HG02798 (cell line): ENCODE results near the gene DCDC2.
"Not testable (repeated sequence)": the region's sequence is repeated elsewhere in the genome, so short reads cannot be mapped to it uniquely, and the experiment has no call there.

ENCODE experiments used
- ATAC-seq: cut with Tn5 transposase; IDR thresholded peaks from one replicate; pipeline ENCODE4 v1.9.1; 2021; ENCODE audit warnings: mild to moderate bottlenecking; ENCODE audit not compliant: unreplicated experiment, poor library complexity

Gene DCDC2

DNA sequence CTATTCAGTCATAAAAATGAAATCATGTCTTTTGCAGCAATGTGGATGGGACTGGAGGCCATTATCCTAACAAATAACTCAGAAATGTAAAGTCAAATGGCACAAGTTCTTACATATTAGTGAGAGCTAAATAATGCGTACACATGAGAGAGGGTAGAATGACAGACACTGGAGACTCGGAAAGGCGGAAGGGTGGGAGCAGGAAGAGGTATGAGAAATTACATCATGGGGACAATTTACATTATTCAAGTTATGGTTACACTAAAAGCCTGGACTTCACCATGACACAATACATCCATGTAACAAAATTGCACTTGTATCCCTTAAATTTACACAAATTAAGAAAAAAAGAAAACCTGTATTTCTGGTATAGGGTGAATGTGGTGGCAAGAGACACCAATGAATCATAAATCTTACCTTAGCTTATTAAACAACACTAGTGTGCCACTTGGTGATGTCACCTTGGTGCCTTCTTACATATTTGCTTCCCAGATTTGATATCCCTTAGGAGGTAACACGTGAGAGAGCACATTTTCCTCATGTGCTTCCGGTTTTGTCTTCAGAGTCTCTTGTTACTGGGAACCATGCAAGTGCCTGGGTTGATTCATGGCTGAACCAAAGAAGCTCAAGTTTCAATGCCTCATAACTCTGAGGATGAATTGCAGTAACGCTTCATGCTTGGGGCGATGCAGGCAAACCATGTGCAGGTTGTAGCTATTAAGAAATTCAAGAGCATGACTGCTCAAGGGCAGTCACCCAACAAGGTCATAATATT is 84.6 kb downstream of the DCDC2 start:
- ATAC-seq, result no peak

DNA sequence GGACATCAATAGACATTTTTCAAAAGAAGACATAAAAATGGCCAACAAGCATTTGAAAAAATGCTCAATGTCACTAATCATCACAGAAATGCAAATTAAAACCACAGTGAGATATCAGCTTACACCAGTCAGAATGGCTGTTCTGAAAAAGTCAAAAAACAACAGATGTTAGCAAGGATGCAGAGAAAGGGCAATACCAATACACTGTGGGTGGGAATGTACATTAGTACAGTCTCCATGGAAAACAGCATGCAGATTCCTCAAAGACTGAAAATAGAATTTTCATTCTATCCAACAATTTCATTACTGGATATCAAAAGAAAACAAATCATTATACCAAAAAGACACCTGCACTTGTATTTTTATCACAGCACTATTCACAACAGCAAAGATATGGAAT is 85.3 kb downstream of the DCDC2 start:
- no peak for ATAC-seq

DNA sequence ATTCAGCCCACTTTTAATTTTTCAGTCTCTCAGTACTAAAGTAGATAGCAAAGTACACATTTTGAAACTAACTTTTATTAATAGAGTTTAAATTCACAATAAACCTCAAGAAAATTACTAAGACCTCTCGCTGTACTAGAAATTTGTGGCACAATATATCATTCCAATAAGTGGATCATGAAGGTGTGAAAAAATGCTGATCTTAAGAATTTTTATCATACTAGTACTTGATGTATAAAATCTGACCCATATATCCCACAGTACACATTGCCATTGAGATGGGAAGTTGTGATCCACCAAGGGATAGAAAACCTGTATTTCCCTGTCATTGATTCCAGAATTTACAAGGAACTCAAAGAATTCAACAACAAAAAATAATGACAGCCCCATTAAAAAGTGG is 85.7 kb downstream of the DCDC2 start:
- ATAC-seq, result no peak

DNA sequence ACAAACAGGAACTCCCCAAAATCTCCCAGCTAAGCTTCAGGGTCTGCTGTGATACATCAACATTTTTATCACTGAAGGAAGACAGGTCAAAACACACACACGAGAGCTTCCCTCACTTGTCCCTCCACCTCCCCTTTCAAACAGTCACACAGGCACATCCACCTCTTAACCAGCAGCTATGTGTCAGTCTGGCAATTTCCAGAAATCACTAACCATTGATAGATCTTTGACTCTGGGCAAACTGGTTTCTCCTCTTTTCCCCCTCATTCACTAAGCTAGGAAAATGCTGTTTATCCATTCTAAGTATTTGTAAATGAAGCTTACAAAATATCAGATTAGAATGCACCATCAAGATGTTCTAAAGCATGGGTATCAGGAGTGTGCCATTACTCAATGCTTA is 87.8 kb downstream of the DCDC2 start:
- ATAC-seq, result no peak

DNA sequence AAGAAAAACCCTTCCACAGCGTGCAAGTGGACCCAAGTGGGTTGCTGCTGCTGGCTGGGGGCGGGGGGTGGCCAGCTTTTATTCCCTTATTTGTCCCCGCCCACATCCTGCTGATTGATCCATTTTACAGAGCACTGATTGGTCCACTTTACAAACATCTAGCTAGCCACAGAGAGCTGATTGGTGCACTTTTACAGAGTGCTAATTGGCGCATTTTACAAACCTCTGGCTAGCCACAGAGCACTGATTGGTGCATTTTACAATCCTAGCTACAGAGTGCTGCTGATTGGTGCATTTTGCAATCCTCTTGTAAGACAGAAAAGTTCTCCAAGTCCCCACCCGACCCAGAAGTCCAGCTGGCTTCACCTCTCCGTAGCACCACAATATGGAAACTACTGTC is 99.6 kb downstream of the DCDC2 start:
- ATAC-seq, result not testable (repeated sequence)

DNA sequence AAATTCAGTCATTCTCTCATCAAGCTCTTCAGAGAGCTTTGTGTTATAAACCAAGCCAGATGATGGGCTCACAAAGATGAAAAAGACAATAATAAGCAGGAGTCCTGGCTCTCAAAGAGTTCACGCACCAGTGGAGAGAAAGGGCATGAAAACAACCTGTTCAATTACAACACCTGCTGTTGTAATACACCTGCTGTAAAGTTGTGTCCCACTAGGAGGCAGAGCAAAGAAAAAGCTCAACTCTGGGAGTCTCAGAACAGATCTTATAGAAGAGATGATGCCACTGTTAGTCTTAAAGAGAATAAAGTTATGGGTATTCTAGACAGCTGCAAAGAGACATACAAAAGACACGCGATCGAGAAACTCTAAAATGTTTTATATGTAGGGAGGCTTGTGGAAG is 100.6 kb downstream of the DCDC2 start:
- no peak for ATAC-seq

DNA sequence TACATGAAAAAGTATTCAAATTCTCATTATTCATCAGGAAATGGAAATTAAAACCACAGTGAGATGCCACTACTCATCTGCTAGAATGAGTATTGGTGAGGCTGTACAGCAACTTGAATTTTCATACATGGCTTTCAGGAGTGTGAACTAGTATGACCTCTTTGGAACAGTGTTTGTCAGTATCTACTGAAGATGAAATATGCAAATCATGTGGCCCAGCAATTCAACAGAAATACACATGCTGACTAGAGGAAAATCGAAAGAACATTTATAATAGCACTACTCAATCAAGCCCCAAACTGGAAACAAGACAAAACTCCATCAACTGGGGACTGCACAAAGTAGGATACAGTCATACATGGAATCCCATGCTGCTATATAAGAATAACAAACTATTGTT is 102.2 kb downstream of the DCDC2 start:
- ATAC-seq, result peak; percentile 90

DNA sequence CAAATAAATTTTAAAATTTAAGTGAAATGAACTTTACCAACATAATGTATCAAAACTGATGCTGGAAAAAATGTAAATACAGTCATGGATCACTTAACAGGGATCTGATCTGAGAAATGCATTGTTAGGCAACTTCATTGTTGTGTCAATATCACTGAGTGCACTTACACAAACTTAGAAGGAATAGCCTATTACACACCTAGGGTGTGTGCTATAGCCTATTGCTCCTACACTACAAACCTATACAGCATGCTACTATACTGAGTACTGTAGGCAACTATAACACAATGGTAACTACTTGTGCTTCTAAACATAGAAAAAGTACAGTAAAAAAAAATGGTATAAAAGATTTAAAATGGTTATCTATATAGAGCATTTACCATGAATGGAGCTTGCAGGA is 104.5 kb downstream of the DCDC2 start:
- no peak for ATAC-seq

DNA sequence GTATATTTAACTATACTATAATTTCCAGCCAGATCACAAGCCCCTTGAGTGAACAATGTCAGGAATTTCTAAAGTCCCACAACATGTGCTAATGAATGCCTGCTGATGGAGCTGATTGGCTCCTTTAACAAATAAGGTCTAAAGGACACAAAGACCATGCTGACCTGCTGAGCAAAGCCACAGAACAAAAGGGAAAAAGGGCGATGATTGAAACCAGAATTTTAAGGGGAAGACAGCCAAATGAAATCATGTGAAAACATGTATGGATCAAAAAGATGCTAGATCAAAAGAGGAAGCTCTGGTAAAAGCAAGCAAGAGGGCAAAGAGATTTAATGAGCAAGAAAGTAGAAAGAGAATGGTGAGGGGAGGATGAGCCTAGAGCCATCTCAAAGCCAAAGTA is 105.6 kb downstream of the DCDC2 start:
- no peak for ATAC-seq

DNA sequence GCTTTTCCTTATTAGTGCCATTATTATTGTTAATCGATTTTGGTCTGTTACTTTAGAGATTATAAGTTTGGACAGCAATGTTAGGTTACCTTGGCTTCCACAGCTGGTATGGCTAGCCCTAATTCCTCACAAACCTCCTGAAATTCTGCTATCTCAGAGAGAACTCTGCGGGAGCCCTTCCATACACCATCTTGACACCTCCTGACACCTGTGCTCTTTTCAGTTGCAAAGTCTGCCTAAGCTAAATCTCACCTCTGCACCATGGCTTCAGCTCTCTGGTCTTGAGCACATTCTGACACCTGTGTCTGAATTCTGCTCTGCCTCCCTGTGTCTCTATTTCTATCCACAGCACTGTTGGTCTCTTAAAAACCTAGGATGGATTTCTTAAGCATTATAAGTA is 106.5 kb downstream of the DCDC2 start:
- no peak for ATAC-seq

DNA sequence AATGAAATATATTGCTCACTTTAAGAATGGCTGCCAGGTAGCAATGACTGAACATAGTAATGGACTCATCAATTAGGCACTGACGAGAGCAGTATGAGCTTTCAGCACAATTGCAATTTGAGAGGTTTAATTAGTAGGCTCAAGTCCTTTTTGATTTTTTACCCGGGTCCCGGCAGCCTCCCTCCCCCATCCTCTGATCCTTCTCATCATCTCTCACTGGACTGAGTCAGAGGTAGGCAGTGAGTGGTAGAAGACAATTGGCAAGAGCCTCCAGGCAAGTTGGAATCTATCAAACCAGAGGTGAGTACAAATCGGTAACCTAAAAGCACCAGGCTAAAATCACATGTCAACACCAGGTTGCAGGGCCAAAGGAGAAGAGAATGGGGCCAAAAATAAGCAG is 107.9 kb downstream of the DCDC2 start:
- no peak for ATAC-seq

DNA sequence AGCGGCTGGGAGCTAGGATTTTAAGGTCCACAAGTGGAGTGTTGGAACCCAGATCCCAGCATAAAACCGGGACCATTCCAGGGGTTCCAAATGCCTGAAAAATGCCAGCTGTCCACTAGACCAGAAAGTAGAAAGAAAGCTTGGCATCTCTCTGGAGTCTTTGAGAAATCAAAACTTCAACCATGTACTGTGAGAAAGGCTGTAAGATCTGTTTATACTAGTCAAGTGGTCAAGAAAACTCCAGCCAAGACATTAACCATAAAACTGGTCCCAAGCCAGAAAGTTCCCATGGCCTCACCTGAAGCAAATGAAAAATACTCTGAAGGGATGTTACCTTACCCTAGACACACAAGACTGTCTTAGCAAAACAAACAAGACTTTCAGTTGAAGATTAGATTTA is 112.6 kb downstream of the DCDC2 start:
- ATAC-seq, result no peak

DNA sequence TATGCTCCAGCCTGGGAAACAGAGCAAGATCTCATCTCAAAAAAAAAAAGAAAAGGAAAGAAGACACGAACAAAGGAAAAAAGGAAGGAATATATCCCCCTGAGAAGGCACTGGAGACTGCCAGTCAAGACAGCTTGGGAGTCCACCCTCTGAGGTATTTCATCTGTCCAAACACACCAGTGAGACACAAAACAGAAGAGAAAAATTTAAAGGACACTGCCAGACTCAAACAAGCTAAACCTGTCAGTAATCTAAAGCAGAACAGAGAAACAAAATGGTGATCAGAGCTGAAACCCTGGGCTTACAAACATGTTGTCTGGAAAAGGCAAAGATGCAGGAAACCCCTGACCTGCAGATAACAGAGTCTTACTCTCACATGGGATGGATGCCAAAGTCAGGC is 114.9 kb downstream of the DCDC2 start:
- no peak for ATAC-seq

DNA sequence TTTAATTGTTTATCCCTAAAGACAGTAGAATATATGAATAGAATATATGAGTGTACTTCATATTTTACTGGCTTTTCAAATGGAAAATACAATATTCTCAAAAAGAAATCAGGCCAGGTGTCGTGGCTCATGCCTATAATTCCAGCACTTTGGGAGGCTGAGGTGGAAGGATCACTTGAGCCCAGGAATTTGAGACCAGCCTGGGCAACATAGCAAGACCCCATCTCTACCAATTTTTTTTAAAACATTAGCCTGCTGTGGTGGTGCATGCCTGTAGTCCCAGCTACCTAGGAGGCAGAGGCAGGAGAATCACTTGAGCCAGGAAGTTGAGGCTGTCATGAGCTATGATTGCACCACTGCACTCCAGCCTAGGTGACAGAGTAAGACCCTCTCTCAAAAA is 116.1 kb downstream of the DCDC2 start:
- ATAC-seq, result not testable (repeated sequence)

DNA sequence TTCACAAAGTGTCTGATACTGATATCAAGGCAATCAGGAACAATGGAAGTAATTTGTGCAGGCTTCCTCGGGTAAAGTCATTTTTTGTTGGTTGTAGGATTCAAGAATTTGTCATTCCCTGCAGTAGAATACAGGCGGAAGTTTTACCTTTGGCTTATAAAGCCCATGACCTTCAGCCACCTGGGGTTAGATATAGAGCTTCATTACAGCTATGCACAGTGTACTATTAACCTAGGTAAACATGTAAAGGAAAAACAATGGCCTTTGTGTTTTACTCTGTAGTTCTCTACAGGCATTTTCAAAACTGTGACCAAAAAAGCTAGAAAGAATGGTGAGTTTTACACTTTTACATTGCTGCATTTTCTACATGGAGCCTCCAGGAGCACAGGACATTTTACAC is 116.9 kb downstream of the DCDC2 start:
- no peak for ATAC-seq

DNA sequence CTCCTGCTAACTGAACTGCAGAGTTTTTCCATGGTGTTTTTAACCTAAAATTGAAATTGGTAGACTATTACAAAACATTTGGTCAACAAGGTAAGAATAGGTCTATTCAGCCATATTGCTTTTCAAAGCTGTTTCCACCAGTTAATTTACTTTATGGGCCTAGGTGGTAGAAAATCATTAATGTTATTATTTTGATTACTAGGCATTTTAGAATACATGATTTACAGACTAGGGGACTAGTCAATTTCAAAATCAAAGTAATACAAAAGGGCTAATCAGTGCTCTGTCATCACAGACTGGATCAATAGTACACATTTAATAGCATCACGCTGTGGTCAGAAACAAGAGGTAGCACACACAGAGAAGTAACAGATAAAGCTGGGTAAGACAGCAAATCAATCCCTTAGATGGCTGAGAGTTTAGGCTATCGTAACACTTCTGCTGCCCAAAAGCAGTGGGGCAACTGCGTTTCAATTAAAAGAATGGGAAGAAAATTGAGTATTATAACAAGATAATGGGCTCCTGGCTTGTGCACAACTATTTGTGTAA is 117.4 kb downstream of the DCDC2 start:
- no peak for ATAC-seq

DNA sequence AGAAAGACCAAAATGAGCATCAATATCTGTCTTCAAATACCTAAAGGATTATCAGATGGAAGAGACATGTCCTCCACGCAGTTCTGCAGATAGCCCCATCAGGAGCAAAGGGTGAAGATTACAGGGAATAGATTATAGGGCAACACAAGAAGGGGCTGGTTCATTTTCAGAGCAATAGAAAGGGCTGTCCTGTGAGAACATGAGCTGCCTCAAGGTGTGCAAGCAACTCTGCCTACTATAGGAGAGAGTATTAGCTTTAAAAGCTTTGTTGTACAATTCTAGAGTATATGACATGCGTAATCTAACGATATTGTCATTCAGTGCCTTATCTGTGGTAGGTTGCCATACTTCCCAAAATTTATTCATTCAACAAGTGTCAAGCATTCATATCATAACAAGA is 119.2 kb downstream of the DCDC2 start:
- ATAC-seq, result no peak

DNA sequence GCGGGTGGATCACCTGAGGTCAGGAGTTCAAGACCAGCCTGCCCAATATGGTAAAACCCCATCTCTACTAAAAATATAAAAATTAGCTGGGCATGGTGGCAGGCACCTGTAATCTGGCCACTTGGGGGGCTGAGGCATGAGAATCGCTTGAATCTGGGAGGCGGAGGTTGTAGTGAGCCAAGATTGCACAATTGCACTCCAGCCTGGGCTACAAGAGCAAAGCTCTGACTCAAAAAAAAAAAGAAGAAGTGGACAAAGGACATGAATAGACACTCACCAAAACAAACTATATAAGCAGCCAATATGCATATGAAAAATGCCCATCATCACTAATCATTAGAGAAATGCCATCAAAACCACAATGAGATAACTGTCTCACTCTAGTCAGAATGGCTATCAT is 121.1 kb downstream of the DCDC2 start:
- not testable (repeated sequence) for ATAC-seq

DNA sequence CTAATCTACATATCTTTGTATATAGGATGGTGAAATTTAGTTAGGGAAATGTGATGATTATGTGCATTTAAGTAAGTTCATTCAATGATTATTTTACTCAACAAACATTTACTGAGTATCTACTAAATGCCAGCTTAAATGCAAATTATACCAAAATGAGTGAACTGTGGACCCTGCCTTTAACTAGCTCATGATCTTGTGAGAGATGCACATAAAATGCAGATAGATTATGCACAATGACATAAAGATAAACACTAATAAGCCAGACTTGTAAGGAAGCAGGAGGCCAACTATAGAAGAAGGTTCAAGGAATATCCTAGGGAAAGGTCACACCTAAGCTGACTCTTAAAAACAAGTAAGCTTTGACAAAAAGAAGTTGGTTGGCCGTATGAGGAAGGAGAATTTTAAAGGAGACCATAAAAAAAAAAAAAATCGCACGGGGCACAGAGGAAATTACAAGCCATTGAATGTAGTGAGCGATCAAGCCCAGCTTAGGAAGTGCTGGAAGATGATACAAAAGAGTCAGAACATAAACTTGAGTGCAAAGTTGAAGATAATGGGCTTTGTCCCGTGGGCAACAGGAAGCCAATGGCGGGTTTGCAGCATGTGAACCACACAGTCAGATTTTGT is 123.9 kb downstream of the DCDC2 start:
- ATAC-seq, result no peak

DNA sequence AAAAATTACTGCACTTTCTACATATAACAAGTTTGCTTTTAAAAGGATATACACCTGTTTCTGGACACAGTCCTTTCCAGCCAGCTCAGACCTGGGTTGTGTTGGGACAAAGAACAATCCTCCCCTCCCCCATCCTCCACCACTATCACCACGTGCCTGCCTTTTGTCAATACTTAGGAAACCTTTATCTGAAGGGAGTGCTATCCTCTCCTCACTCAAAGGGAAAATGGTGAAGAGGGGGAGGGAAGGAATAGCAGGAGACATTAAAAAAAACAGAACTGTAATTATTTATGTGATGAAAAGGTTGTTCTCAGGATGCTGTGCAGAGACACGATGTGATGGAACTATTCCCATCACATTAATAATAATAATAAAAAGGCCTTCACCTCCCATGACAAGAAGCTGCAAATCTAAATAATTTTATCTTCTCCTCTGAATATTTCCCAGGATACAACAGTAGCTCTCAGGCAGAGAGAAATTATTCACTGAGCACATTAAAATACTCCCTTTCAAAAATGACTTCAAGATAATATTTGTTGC is 126.4 kb downstream of the DCDC2 start:
- no peak for ATAC-seq

DNA sequence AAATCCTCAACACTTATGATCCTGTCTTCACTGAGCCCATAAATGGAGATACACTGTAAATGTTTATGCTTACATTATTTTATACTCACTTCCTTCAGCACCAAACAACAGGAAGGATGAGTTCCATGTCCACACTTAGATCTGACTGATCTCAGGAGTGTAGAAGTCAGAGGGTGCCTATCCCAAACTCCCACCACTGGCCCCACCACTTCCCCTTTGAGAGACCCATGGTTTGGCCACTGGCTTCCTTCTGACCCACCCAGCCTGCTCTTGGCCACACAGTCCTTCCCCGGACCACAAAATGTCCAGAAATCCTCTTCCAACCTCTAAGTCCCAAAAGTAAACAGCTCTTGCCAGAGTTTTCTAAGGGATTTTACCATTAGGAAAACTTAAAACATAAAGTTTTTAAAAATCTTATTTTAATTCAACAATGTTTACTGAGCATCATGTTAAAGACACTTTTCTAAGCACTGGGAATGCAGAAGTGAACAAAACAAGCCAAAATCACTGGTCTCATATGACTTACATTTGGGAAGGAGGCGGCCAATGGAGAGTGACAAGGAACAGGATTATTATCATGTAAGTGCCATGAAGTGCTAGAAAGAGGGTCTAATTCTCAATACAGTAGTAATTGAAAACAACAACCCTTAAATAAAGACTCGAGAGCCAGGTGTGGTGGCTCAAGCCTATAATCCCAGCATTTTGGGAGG is 128.0 kb downstream of the DCDC2 start:
- ATAC-seq, result no peak
